ENCODE data around the gene EID2.
A peak's percentile ranks its signal among the peaks of the same experiment; 100 is the strongest.

- TF ChIP-seq RFX5 (IDR thresholded peaks at IDR 0.05; ENCODE audit: low read depth, low read length): no peak
- no peak for TF ChIP-seq SUPT20H (IDR thresholded peaks at IDR 0.05; ENCODE audit: borderline replicate concordance, control insufficient read depth, low read depth, low read length)
- no peak for TF ChIP-seq CTCF (IDR thresholded peaks at IDR 0.05 in 2 of 3, conservative IDR thresholded peaks at IDR 0.05 in 1 of 3; ENCODE audit: control insufficient read depth in 2 of 3, extremely low read depth in 1 of 3, insufficient read depth in 1 of 3, low read depth in 3 of 3, low read length in 3 of 3)
- 0 out of 2 replicates have a peak, but pooled peaks have one; percentile 35 for TF ChIP-seq POLR2A (IDR thresholded peaks at IDR 0.05; ENCODE audit: low read depth, low read length)
- no peak for TF ChIP-seq TCF12 (IDR thresholded peaks at IDR 0.05; ENCODE audit: low read depth, low read length)
- no peak for TF ChIP-seq FOXK2 (IDR thresholded peaks at IDR 0.05)
- TF ChIP-seq SP1 (IDR thresholded peaks at IDR 0.05; ENCODE audit: low read depth, low read length): no peak
Observed at GRCh38 chr19:39506944-39507714, 32.8 kb downstream of the EID2 start.

Data from GM12878 (cell line).